ENCODE data around the gene WWP2. TPM values are rescaled to one million over a fixed set of nuclear protein-coding genes. Genes with fewer than 3 reads are reported as not detected.

Gene WWP2
- total RNA-seq, 1 experiment from 2014 or later, result 40.2 TPM

GRCh38 chr16:69936751-69937211, 174.6 kb downstream of the WWP2 start:
- no peak overlapping the region for H2BK5ac ChIP-seq (ENCODE audit: insufficient read length, low read length)
- H3K4me3 Mint-ChIP-seq, result no peak overlapping the region

More at GRCh38 chr16:69936751-69937211, 174.6 kb downstream of the WWP2 start:
- H4K20me1 ChIP-seq (ENCODE audit: control insufficient read depth, insufficient read depth, insufficient read length), result no peaks in the 10 kb centered on the region
- H3K4me1 ChIP-seq (ENCODE audit: insufficient read depth, low read length), result no peaks in the 10 kb centered on the region
- peaks cover 0 to 3% of the 10 kb centered on the region in 2 experiments; a peak in 2 of 4 replicates for H3K4me1 Mint-ChIP-seq
- H2BK15ac ChIP-seq (ENCODE audit: low read depth, low read length), result no peak overlapping the region
- H4K91ac ChIP-seq (ENCODE audit: insufficient read length, low read depth, low read length), result no peak overlapping the region
- H3K9me3 Mint-ChIP-seq, result no peaks in the 10 kb centered on the region
- H3K18ac ChIP-seq (ENCODE audit: insufficient read length, low read depth, low read length), result no peak overlapping the region
- H2BK12ac ChIP-seq (ENCODE audit: insufficient read length, low read depth, low read length), result no peak overlapping the region
- no peaks in the 10 kb centered on the region for H3K79me2 ChIP-seq (ENCODE audit: insufficient read depth, low read length)
- no peak overlapping the region for H2BK120ac ChIP-seq (ENCODE audit: low read depth, low read length, poor library complexity, severe bottlenecking)
- no peak overlapping the region for H2BK20ac ChIP-seq (ENCODE audit: low read depth, low read length, poor library complexity, severe bottlenecking)
- no peak overlapping the region for H3K4me2 ChIP-seq (ENCODE audit: insufficient read depth, insufficient read length, low read length)
- no peak overlapping the region for H3K27ac ChIP-seq (ENCODE audit: insufficient read length, low read depth, low read length)
- H3K27me3 Mint-ChIP-seq (ENCODE audit: low read depth), result no peaks in the 10 kb centered on the region
- no peak overlapping the region for H2AK5ac ChIP-seq (ENCODE audit: insufficient read length, low read length)
- H4K5ac ChIP-seq (ENCODE audit: insufficient read length, low read depth, low read length), result no peak overlapping the region
- peaks cover 13 to 62% (median 27%) of the 10 kb centered on the region in 3 experiments; a peak in 6 of 7 replicates for H3K36me3 Mint-ChIP-seq (ENCODE audit: insufficient read depth in 1 of 3, low read depth in 3 of 3)
- no peak overlapping the region for H3K14ac ChIP-seq (ENCODE audit: insufficient read depth, low read length)
- no CpG with 5 or more reads among the region's 21 CpGs for whole genome bisulfite sequencing (ENCODE audit: extremely low coverage, insufficient read length, low lambda C conversion rate)
- no peak for TF ChIP-seq CTCF (conservative IDR thresholded peaks at IDR 0.05)
- H3K4ac ChIP-seq (ENCODE audit: low read depth, low read length), result no peak overlapping the region
- no peaks in the 10 kb centered on the region for H3K79me1 ChIP-seq (ENCODE audit: insufficient read depth, low read depth, low read length, poor library complexity, severe bottlenecking)
- no peak overlapping the region for H4K8ac ChIP-seq (replicated peaks; ENCODE audit: insufficient read length, low read depth, low read length)
- H3K56ac ChIP-seq (ENCODE audit: insufficient read length, low read depth, low read length), result no peak overlapping the region
- H3K9me3 ChIP-seq (ENCODE audit: control insufficient read depth, low read depth, low read length), result no peaks in the 10 kb centered on the region
- no peak overlapping the region for H3T11ph ChIP-seq (ENCODE audit: low read length)
- H3K27me3 ChIP-seq (ENCODE audit: insufficient read depth, low read length), result no peaks in the 10 kb centered on the region
- no peak overlapping the region for H3K23ac ChIP-seq (ENCODE audit: insufficient read length, low read depth, low read length)
- no peak for DNase-seq
- H3K27ac Mint-ChIP-seq, result no peak overlapping the region
- H3K9ac ChIP-seq (ENCODE audit: extremely low read depth, insufficient read length, low read length), result no peak overlapping the region
- H2AFZ ChIP-seq (ENCODE audit: low read length), result no peak overlapping the region
- H3K23me2 ChIP-seq (ENCODE audit: insufficient read length, low read depth, low read length, poor library complexity, severe bottlenecking), result no peaks in the 10 kb centered on the region

Data from H9 (cell line).